ENCODE data around the gene RCSD1. TPM values are rescaled to one million over a fixed set of nuclear protein-coding genes. Genes with fewer than 3 reads are reported as not detected.

RCSD1 gene
- polyA plus RNA-seq, 3 donors: 116 to 218 (median 216) TPM

GRCh38 chr1:167602840-167603239 is 27.2 kb upstream of the RCSD1 start:
- peaks cover 31% of the 10 kb centered on the region for H3K79me2 ChIP-seq (ENCODE audit: insufficient read depth, low read length)
- Mint-ChIP-seq H3K36me3 (peaks cover 6 to 8% of the 10 kb centered on the region in 2 donors), H3K27ac (peak overlapping the region; percentile 32 to 98 (median 95)), H3K27me3 (ENCODE audit: low read depth in 3 of 3) (peaks cover 0 to 7% (median 0%) of the 10 kb centered on the region in 3 donors), H3K4me3 (no peak overlapping the region), H3K4me1 (peaks cover 69% of the 10 kb centered on the region), H3K9me3 (peaks cover 6 to 20% (median 13%) of the 10 kb centered on the region in 7 donors)
- peaks cover 8 to 12% of the 10 kb centered on the region in 2 donors for H3K9me3 ChIP-seq (replicated peaks in 1 of 2; ENCODE audit: control insufficient read depth in 1 of 2, insufficient read depth in 1 of 2, low read length in 2 of 2)
- no peaks in the 10 kb centered on the region for H3K27me3 ChIP-seq (ENCODE audit: control insufficient read depth in 2 of 2, insufficient read depth in 2 of 2, low read length in 2 of 2)
- peak overlapping the region; percentile 53 to 83 for H3K27ac ChIP-seq (ENCODE audit: low read depth in 1 of 2, low read length in 2 of 2)
- intact Hi-C loops (cut with micrococcal nuclease): loop anchor here (5.0 kb wide), 3 partner anchors 34 to 84 kb away; no protein-coding TSS in a partner anchor
- H2AFZ ChIP-seq (ENCODE audit: insufficient read depth, low read depth, low read length, poor library complexity, severe bottlenecking): no peak overlapping the region
- peaks cover 9% of the 10 kb centered on the region for H4K20me1 ChIP-seq (ENCODE audit: insufficient read depth, low read length)
- H3K36me3 ChIP-seq (replicated peaks in 1 of 2; ENCODE audit: control insufficient read depth in 1 of 2, insufficient read depth in 2 of 2, low read length in 2 of 2): no peaks in the 10 kb centered on the region
- peaks cover 68 to 73% of the 10 kb centered on the region in 2 donors for H3K4me1 ChIP-seq (ENCODE audit: control insufficient read depth in 1 of 2, insufficient read depth in 2 of 2, low read length in 2 of 2)
- peak overlapping the region; percentile 1 for H3K4me2 ChIP-seq (replicated peaks; ENCODE audit: extremely low read depth, low read length, poor library complexity, severe bottlenecking)
- peak overlapping the region in 1 of 3 experiments; percentile 52 for H3K4me3 ChIP-seq (replicated peaks in 1 of 3; ENCODE audit: low read depth in 2 of 3, low read length in 3 of 3)
- no peak for DNase-seq
- TF ChIP-seq, protein P1, sequence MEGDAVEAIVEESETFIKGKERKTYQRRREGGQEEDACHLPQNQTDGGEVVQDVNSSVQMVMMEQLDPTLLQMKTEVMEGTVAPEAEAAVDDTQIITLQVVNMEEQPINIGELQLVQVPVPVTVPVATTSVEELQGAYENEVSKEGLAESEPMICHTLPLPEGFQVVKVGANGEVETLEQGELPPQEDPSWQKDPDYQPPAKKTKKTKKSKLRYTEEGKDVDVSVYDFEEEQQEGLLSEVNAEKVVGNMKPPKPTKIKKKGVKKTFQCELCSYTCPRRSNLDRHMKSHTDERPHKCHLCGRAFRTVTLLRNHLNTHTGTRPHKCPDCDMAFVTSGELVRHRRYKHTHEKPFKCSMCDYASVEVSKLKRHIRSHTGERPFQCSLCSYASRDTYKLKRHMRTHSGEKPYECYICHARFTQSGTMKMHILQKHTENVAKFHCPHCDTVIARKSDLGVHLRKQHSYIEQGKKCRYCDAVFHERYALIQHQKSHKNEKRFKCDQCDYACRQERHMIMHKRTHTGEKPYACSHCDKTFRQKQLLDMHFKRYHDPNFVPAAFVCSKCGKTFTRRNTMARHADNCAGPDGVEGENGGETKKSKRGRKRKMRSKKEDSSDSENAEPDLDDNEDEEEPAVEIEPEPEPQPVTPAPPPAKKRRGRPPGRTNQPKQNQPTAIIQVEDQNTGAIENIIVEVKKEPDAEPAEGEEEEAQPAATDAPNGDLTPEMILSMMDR (IDR thresholded peaks at IDR 0.05): no peak
- no peak overlapping the region for H3K9ac ChIP-seq (ENCODE audit: insufficient read depth, low read length, poor library complexity, severe bottlenecking)
- WGBS (ENCODE audit: insufficient coverage): 18% methylated on average over 4 of the region's 8 CpGs

DNA sequence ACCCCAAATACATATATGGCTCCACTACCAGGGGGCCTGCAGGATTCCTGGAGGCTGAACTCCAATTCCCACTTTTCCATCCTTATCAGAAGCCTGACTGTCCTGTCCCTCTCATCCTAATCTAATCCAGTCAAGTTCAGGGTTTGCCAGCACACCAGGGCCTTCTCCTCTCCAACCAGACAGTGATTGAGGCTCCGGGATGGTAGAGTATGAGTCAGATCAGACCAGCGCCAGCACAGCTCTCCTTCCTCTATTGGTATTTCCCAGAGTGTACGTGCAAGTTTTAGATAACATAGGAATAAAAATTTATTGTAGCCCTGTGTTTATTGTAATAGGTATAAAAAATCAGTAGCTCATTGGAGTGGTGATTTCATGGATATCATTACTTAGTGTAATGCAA is 24.5 kb upstream of the RCSD1 start:
- no peak overlapping the region for H3K4me2 ChIP-seq (replicated peaks; ENCODE audit: extremely low read depth, low read length, poor library complexity, severe bottlenecking)
- H3K4me1 ChIP-seq (ENCODE audit: control insufficient read depth in 1 of 2, insufficient read depth in 2 of 2, low read length in 2 of 2): peaks cover 64 to 68% of the 10 kb centered on the region in 2 donors
- H3K27me3 Mint-ChIP-seq (ENCODE audit: low read depth in 3 of 3): peaks cover 0 to 6% (median 0%) of the 10 kb centered on the region in 3 donors
- H3K27me3 ChIP-seq (ENCODE audit: control insufficient read depth in 2 of 2, insufficient read depth in 2 of 2, low read length in 2 of 2): no peaks in the 10 kb centered on the region
- peak; percentile 62 to 83 (median 82) for DNase-seq
- WGBS (ENCODE audit: insufficient coverage): no CpG with 5 or more reads among the region's 3 CpGs
- H3K27ac ChIP-seq (ENCODE audit: low read depth in 1 of 2, low read length in 2 of 2): peak overlapping the region in 1 of 2 donors; percentile 83
- H3K4me3 Mint-ChIP-seq: peak overlapping the region in 1 of 2 donors; percentile 31
- peaks cover 11 to 27% (median 19%) of the 10 kb centered on the region in 7 donors for H3K9me3 Mint-ChIP-seq
- peaks cover 60% of the 10 kb centered on the region for H3K4me1 Mint-ChIP-seq
- H3K27ac Mint-ChIP-seq: peak overlapping the region; percentile 32 to 98 (median 84)
- H4K20me1 ChIP-seq (ENCODE audit: insufficient read depth, low read length): peaks cover 7% of the 10 kb centered on the region
- no peak overlapping the region for H3K9ac ChIP-seq (ENCODE audit: insufficient read depth, low read length, poor library complexity, severe bottlenecking)
- no peak overlapping the region for H3K4me3 ChIP-seq (replicated peaks in 1 of 3; ENCODE audit: low read depth in 2 of 3, low read length in 3 of 3)
- peaks cover 12 to 18% of the 10 kb centered on the region in 2 donors for H3K9me3 ChIP-seq (replicated peaks in 1 of 2; ENCODE audit: control insufficient read depth in 1 of 2, insufficient read depth in 1 of 2, low read length in 2 of 2)
- H3K79me2 ChIP-seq (ENCODE audit: insufficient read depth, low read length): peaks cover 28% of the 10 kb centered on the region
- intact Hi-C loops (cut with micrococcal nuclease): no loop called here
- H3K36me3 Mint-ChIP-seq: peaks cover 6 to 8% of the 10 kb centered on the region in 2 donors
- no peaks in the 10 kb centered on the region for H3K36me3 ChIP-seq (replicated peaks in 1 of 2; ENCODE audit: control insufficient read depth in 1 of 2, insufficient read depth in 2 of 2, low read length in 2 of 2)
- TF ChIP-seq, protein P1 (IDR thresholded peaks at IDR 0.05): no peak
- no peak overlapping the region for H2AFZ ChIP-seq (ENCODE audit: insufficient read depth, low read depth, low read length, poor library complexity, severe bottlenecking)

All from CD14-positive monocyte (primary cell).